Measurements from ENCODE around the gene PTS.

GRCh38 chr11:112226831-112227401, 688 bp downstream of the PTS start:
- no peak for TF ChIP-seq CTCF (IDR thresholded peaks at IDR 0.05)
- TF ChIP-seq POLR2A (IDR thresholded peaks at IDR 0.05): no peak
